Hepatocyte (in vitro differentiated cells): ENCODE results near the gene IGSF23. TPM values are rescaled to one million over a fixed set of nuclear protein-coding genes. Genes with fewer than 3 reads are reported as not detected.
A peak's percentile ranks its signal among the peaks of the same experiment; 100 is the strongest.
"Not testable (repeated sequence)": the region's sequence is repeated elsewhere in the genome, so short reads cannot be mapped to it uniquely, and the experiment has no call there.

Source experiments
- DNase-seq: peaks from one replicate; pipeline ENCODE4 v3.0.0-alpha.2; 2016; ENCODE audit warnings: low spot score
- H2AFZ ChIP-seq: fragments of 200-600 bp; sonication (generic); 2 replicates; pipeline ENCODE4 v1.6.0; 2016; ENCODE audit warnings: antibody characterized with exemption, mild to moderate bottlenecking
- H3K27ac ChIP-seq: fragments of 200-600 bp; sonication (generic); 2 replicates; pipeline ENCODE4 v1.5.1; 2016; ENCODE audit warnings: mild to moderate bottlenecking
- H3K27me3 ChIP-seq: fragments of 200-600 bp; sonication (generic); 2 replicates; pipeline ENCODE4 v1.6.1; 2016
- H3K36me3 ChIP-seq: fragments of 200-600 bp; sonication (generic); replicated peaks from 2 replicates; pipeline ENCODE4 v1.5.1; 2016; ENCODE audit warnings: low read depth; ENCODE audit not compliant: insufficient read depth
- H3K4me1 ChIP-seq: fragments of 200-600 bp; sonication (generic); 2 replicates; pipeline ENCODE4 v1.5.1; 2016; ENCODE audit warnings: mild to moderate bottlenecking, moderate library complexity; ENCODE audit not compliant: insufficient read depth
- H3K4me2 ChIP-seq: fragments of 200-600 bp; sonication (generic); 2 replicates; pipeline ENCODE4 v1.6.0; 2016
- H3K4me3 ChIP-seq: fragments of 200-600 bp; sonication (generic); 2 replicates; pipeline ENCODE4 v1.5.1; 2016; ENCODE audit warnings: mild to moderate bottlenecking
- H3K79me2 ChIP-seq: fragments of 200-600 bp; sonication (generic); 2 replicates; pipeline ENCODE4 v1.6.0; 2017; ENCODE audit warnings: mild to moderate bottlenecking
- H3K9me2 ChIP-seq: fragments of 200-600 bp; sonication (generic); replicated peaks from 2 replicates; pipeline ENCODE4 v1.6.0; 2017; ENCODE audit warnings: mild to moderate bottlenecking; ENCODE audit not compliant: insufficient read depth
- H3K9me3 ChIP-seq: fragments of 200-600 bp; sonication (generic); 2 replicates; pipeline ENCODE4 v1.5.1; 2016; ENCODE audit warnings: low read depth, mild to moderate bottlenecking
- H4K20me1 ChIP-seq: fragments of 200-600 bp; sonication (generic); 2 replicates; pipeline ENCODE4 v1.6.0; 2016; ENCODE audit warnings: mild to moderate bottlenecking; ENCODE audit not compliant: insufficient read depth, poor library complexity, severe bottlenecking
- EZH2 ChIP-seq: fragments of 200-600 bp; sonication (generic); IDR thresholded peaks from 2 replicates; pipeline ENCODE4 v1.6.1; 2016; ENCODE audit warnings: antibody characterized with exemption, mild to moderate bottlenecking, borderline replicate concordance
- EZH2phosphoT487 ChIP-seq: fragments of 200-600 bp; sonication (generic); IDR thresholded peaks from one replicate; pipeline ENCODE4 v1.6.1; 2018; ENCODE audit warnings: antibody characterized with exemption, mild to moderate bottlenecking, low read depth, moderate library complexity; ENCODE audit not compliant: unreplicated experiment, severe bottlenecking
- WGBS: methylation state at CpG from one replicate; pipeline ENCODE4 v1.1.6; 2016; ENCODE audit warnings: low lambda C conversion rate; ENCODE audit errors: missing lambda C conversion rate; 5-methylcytosine and 5-hydroxymethylcytosine counted together
- polyA plus RNA-seq: library from polyadenylated mRNA; unstranded; fragments of >200 nt; fragmentation: Nextera tagmentation; extraction: Ambion mirVana; gene quantifications from 2 replicates; pipeline ENCODE4 v1.2.1, GENCODE V29; 2016
- total RNA-seq: library from RNA; depleted of rRNA; stranded (reverse); fragments of >200 nt; gene quantifications from 2 replicates; pipeline ENCODE4 v1.2.3, GENCODE V29; 2014
- TF ChIP-seq, protein P1 (sequence below): fragments of 200-600 bp; sonication (generic); IDR thresholded peaks from 2 replicates; pipeline ENCODE4 v1.5.1; 2016; ENCODE audit warnings: antibody characterized with exemption, mild to moderate bottlenecking; ENCODE audit not compliant: poor library complexity

Gene IGSF23
- total and polyA plus RNA-seq, 2 experiments from 2014 or later = 2.1 to 3.8 TPM

DNA sequence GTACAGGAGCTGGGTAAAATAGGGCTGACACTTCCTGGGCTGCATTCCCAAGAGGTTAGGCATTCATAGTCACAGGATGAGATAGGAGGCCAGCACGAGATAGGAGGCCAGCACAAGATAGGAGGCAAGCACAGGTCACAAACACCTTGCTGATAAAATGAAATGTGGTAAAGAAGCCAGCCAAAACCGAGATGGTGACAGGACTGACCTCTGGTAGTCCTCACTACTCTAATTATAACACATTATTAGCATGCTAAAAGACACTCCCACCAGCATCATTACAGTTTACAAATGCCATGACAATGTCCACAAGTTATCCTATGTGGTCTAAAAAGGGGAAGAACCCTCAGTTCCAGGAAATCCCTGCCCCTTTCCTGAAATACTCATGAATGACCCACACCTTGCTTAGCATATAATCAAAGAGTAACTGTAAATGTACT is 20.9 kb upstream of the IGSF23 start:
- no peaks in the 10 kb centered on the region for H4K20me1 ChIP-seq
- no peaks in the 10 kb centered on the region for H3K79me2 ChIP-seq
- peak; percentile 57 for DNase-seq
- no peaks in the 10 kb centered on the region for H3K36me3 ChIP-seq
- no peaks in the 10 kb centered on the region for H3K27me3 ChIP-seq
- no peak for TF ChIP-seq EZH2
- TF ChIP-seq, protein P1, sequence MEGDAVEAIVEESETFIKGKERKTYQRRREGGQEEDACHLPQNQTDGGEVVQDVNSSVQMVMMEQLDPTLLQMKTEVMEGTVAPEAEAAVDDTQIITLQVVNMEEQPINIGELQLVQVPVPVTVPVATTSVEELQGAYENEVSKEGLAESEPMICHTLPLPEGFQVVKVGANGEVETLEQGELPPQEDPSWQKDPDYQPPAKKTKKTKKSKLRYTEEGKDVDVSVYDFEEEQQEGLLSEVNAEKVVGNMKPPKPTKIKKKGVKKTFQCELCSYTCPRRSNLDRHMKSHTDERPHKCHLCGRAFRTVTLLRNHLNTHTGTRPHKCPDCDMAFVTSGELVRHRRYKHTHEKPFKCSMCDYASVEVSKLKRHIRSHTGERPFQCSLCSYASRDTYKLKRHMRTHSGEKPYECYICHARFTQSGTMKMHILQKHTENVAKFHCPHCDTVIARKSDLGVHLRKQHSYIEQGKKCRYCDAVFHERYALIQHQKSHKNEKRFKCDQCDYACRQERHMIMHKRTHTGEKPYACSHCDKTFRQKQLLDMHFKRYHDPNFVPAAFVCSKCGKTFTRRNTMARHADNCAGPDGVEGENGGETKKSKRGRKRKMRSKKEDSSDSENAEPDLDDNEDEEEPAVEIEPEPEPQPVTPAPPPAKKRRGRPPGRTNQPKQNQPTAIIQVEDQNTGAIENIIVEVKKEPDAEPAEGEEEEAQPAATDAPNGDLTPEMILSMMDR = no peak
- TF ChIP-seq EZH2phosphoT487 = no peak
- peaks cover 33% of the 10 kb centered on the region for H3K4me1 ChIP-seq
- H3K4me2 ChIP-seq = no peak overlapping the region
- no peaks in the 10 kb centered on the region for H3K9me3 ChIP-seq
- no peaks in the 10 kb centered on the region for H3K9me2 ChIP-seq
- no peak overlapping the region for H2AFZ ChIP-seq
- no peak overlapping the region for H3K4me3 ChIP-seq
- 39% methylated on average over 2 of the region's 2 CpGs for WGBS
- H3K27ac ChIP-seq = peak overlapping the region; percentile 91

DNA sequence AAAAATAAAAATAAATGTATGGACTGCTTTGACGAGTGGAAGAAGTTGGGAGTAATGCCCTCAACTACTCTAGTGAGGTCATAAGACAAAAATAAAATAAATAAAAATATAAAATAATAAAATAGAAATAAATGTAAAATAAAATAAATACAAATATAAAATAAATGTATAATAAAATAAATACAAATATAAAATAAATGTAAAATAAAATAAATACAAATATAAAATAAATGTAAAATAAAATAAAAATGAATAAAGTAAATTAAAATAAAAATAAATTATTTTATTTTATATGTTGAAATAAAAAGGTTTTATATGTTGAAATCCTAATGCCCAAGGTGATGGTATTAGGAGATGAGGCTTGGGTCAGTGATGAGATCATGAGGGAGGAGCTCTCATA is 20.1 kb upstream of the IGSF23 start:
- no peaks in the 10 kb centered on the region for H3K36me3 ChIP-seq
- no peak overlapping the region for H3K4me2 ChIP-seq
- no peak overlapping the region for H3K4me3 ChIP-seq
- 100% methylated on average over 1 of the region's 1 CpG for WGBS
- H3K79me2 ChIP-seq = no peaks in the 10 kb centered on the region
- H3K27me3 ChIP-seq = no peaks in the 10 kb centered on the region
- H4K20me1 ChIP-seq = no peaks in the 10 kb centered on the region
- H3K27ac ChIP-seq = peak overlapping the region; percentile 92
- no peak for DNase-seq
- no peak overlapping the region for H2AFZ ChIP-seq
- no peaks in the 10 kb centered on the region for H3K9me3 ChIP-seq
- no peaks in the 10 kb centered on the region for H3K9me2 ChIP-seq
- TF ChIP-seq EZH2phosphoT487 = no peak
- no peak for TF ChIP-seq EZH2
- TF ChIP-seq, protein P1 = no peak
- H3K4me1 ChIP-seq = peaks cover 30% of the 10 kb centered on the region

DNA sequence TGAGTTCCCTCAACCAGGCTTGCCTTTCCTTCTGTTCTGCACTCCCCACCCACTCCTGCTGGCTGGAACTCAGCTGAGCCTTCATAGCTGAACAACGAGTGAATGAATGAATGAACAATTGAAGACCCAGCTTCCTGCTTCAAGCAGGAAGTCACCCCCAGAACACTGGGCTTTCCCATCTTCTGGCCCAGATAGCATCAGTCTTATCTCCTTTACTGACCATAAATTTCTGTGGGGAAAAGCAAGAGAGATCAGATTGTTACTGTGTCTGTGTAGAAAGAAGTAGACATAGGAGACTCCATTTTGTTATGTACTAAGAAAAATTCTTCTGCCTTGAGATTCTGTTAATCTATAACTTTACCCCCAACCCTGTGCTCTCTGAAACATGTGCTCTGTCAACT is 19.5 kb upstream of the IGSF23 start:
- not testable (repeated sequence) for H3K27me3 ChIP-seq, DNase-seq, H3K36me3 ChIP-seq, H3K4me3 ChIP-seq, H3K9me3 ChIP-seq, H4K20me1 ChIP-seq, H3K9me2 ChIP-seq, H2AFZ ChIP-seq, H3K4me2 ChIP-seq, H3K79me2 ChIP-seq
- Histone ChIP-seq H3K27ac (peak overlapping the region; percentile 92), H3K4me1 (peaks cover 34% of the 10 kb centered on the region)
- whole genome bisulfite sequencing = 18% methylated on average over 1 of the region's 1 CpG

DNA sequence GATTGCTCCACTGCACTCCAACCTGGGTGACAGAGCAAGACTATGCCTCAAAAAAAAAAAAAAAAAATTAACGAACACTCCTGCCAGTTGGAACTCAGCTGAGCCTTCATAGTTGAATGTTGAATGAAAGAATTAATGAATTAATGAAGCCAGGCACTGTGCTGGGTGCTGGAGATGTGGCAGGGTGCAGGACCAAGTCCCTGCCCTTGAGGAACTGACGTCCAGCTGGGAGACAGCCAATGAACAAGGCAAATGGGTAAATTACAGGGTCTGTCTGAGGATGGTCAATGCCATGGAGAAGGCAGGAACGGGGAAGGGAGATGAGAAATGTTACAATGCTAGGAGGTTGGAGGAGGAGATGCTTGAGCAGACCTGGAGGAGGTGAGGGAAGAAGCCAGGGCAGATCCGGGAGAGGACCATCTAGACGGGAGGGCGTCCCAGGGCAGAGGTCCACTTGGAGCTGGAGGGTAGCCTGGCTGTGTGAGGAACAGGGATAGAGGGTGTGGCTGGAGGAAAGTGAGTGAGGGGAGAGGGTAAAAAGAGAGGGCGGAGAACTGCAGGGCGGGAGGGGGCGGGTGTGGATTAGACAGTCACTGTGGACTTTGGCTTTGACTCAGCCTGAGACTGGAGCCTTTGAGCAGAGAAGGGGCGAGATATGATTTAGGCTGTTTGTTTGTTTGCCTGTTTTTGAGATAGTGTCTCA is 16.8 kb upstream of the IGSF23 start:
- TF ChIP-seq, protein P1 = no peak
- TF ChIP-seq EZH2phosphoT487 (no peak), EZH2 (no peak)
- peak overlapping the region; percentile 63 for H3K4me2 ChIP-seq
- no peaks in the 10 kb centered on the region for H3K27me3 ChIP-seq
- peak overlapping the region; percentile 95 for H3K27ac ChIP-seq
- no peak overlapping the region for H3K4me3 ChIP-seq
- H3K79me2 ChIP-seq = no peaks in the 10 kb centered on the region
- no peaks in the 10 kb centered on the region for H3K9me3 ChIP-seq
- H3K36me3 ChIP-seq = no peaks in the 10 kb centered on the region
- H3K4me1 ChIP-seq = peaks cover 20% of the 10 kb centered on the region
- peak; percentile 81 for DNase-seq
- 61% methylated on average over 9 of the region's 10 CpGs for WGBS
- H3K9me2 ChIP-seq = no peaks in the 10 kb centered on the region
- no peaks in the 10 kb centered on the region for H4K20me1 ChIP-seq
- H2AFZ ChIP-seq = no peak overlapping the region
